Stimulated activated CD4-positive, alpha-beta T cell treated with anti-CD3 and anti-CD28 coated beads, Interleukin-12 subunit alpha, Interleukin-12 subunit beta, amount 100 ng/mL, for 4 hours (primary cell): ENCODE measurements around the gene DIP2A.
"Not testable (repeated sequence)": the region's sequence is repeated elsewhere in the genome, so short reads cannot be mapped to it uniquely, and the experiment has no call there.

Source experiments
- DNase-seq: peaks from one replicate; pipeline ENCODE4 v3.0.0-alpha.2; 2020

Gene DIP2A

DNA sequence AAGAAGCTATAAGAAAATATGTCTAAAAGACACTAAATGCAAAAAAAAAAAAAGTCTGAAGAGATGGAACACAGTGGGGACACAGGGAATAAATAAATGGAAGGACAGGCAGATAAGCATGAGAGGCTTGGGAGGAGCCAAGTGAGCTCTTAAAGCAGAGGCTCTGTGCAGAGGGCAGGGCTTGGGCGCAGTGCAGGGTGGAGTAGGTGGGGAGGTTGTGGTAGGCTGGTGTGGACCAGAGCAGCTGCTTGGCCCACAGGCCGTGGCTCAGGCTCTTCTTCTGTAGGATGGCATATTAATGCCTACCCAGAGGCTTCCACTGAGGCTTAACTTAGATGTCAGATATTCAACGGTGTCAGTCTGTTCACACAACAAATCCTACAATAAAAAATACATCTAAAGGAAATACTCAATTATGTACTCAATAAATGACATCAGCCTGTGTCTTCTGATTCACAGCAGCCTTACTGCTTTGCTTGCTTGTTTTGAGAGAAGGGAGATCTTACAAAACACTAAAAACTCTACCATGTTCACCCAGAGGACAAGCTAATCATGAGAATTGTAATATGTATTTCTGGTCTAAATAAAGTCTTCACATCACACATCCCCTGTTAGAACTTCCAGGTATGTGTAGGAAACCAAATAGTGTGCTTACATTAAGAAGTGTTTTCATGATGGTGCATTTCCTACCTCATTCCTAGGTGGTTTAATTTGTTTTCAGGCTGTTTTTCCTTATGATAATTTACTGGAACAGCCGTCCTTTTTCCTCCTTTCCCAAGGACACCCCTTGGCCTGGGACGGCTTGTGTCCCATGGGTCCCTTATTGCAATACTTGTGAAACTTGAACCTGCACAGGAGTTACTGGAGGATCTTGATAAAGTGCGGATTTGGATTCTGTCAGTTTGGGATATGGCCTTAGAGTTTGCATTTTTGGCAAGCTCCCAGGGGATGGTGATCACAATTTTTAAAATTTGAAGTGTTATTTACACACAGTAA is 24.9 kb downstream of the DIP2A start:
- DNase-seq = no peak

DNA sequence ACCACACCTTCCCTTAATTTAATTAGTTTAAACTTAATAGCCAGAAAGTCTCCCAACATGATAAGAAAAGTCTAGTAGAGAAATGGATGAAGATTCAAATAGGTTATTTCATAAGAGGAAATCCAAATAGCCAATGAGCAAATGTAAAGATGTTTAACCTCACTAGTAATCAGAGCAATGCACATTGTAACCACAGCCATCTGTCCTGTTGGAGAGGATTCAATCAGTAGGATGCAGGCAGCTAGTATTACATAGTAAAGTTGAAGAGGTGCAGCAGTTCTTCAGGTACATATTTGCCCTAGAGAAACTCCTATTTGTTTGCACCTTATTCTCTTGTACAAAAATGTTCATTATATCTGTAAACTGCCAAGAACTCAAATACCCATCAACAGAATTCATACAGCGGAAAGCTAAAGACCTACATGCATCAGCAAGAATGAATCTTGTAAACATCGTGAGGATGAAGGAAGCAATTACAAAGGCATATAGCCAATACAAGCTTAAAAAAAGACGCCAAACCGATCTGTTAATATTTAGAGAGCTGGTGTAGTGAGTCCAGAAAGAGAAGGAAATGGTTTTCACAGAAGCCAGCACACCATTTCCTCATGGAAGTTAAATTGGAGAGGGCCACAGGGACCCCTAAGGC is 27.9 kb downstream of the DIP2A start:
- DNase-seq = no peak

DNA sequence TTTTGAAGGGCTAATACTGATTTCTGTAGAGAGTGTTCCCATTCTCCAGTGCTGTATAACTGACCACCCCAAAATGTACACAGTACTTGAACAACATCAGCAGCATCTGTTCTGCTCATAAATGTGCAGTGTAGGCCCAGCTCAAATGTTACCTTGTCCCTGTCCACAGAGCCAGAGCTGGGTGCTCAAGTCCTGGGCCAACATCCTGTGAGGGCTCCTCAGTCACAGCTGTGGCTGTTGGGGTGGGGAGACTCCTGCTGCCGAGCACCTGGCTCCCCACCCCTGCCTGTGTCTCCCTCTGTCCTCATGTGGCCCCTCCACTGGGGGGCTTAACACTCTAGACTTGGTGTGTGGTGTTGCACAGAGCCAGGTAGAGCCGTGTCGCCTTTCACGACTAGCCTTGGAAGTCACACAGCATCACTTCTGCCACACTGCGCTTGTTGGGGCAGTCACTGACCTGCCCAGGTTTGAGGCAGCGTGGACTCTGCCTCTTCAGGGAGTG is 30.5 kb downstream of the DIP2A start:
- no peak for DNase-seq

DNA sequence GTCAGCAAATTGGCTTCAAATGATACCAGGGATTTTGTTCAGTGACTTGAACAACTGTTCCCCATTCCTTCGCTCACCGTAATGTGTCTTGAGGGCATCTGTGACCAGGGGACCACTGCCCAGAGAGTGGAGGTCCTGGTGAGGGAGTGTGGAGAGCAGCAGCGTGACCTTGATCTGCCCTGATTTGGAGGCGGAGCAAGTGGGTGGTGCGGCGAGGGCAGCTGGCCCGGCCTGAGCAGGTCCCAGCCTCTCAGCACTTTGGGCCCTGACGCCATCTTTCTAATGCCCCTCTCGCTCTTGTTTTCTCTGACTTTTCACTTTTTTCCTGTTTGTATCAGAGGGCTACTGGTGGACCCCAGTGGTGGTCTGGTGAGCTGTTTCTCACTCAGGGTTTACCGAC is 31.1 kb downstream of the DIP2A start:
- no peak for DNase-seq

DNA sequence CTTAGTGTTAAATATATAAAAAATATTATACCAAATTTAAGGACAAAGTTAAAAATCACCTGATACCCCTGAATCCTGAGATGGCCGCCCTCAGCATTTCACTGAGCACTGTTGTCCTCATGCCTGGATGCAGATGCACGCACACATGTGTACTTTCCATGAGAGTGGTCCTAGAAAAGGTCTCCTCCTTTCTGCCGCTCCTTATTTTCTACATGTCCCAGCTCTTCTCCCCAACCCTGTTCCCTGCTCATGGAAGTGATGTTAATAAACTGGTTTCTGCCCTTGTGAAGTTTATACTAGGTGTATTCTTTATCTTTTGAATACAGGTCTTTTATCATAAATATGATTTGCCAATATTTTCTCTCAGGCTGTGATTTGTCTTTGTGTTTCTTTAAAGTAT is 32.9 kb downstream of the DIP2A start:
- DNase-seq = no peak

DNA sequence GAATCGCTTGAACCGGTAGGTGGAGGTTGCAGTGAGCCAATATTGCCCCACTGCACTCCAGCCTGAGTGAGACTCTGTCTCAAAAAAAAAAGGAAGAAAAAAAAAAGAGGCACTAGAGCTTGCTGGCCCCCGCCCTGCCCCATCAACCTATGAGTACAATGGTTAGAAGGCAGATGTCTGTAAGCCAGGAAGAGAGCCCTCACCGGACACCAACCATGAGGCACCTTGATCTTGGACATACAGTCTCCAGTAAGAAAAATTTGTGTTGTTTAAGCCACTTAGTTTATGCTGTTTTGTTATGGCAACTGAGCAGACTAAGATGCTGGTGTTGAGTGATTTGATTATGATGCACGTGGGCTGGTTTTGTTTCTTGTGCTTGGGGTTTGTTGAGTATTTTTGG is 34.2 kb downstream of the DIP2A start:
- DNase-seq = no peak

DNA sequence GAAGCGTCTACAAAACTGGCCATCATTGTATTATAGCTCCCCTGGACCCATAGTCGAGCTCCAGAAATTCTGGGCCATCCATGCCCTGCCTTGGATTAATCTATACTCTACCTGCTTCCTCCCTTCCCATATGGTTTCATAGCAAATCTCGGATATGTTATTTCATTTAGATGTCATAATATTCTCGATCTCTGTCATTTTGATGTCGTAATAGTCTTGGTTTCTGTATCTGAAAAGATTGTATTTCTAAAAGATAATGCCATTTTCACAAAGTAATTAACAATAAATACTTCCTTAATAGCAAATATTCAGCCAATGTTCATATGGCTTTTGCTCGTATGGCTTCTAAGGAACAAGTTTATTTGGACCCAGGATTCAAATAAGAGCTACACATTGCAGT is 35.1 kb downstream of the DIP2A start:
- DNase-seq = no peak

DNA sequence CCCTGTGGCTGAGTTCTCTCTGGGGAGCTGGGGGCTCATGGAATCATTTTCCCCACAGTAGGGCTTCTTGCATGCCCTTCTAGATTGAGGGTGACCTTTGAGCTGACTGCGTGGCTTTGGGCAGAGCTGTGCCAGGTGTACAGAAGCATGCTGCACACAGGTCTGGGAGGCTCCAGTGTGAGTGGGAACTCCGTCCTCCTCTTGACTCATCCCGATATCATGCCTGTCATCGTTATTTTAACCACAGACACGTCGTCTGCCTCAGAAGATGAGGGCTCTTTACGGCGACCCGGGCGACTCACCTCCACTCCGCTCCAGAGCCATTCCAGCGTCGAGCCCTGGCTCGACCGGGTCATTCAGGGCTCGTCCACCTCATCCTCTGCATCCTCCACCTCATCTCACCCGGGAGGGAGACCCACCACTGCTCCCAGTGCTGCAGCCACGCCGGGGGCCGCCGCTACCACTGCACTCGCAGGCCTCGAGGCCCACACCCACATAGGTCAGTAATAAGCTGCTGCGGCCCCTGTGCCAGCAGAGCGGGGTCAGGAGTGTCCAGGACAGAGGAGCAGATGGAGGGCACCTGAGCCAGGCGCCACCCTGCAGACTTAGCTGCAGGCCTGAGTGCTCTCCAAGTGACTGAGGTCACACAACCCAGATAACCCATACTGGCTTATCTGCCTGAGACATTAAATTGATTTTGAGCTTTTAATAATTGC is 39.8 kb downstream of the DIP2A start:
- no peak for DNase-seq

DNA sequence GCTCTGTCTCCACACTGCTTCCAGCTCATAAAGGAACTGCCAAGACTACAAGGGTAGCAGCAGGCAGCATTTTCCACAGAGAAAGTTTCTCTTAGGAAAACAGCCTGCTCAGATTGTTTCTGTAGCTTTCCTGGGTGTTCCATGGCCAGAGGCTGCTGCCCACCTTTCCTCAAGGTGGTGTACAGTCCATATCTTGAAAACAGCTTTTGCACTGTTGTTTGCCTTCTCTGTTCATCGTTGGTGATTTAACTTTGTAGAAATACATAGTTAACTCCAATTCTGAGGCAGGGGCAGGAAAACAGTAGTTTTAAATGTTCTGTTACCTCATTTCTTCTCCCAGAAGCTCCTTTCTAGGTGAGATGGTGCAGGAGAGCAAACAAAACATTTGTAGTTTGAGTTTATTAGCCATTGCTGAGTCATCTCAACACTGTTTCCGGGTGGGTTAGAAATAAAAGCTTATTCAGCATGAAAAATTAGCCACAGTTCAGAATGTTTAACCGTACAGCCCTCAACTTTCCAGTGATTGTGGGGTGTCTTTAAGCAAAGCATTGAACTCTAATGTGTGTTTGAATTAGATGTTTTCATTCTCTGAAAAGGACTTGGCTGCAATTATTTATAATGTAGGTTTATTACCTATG is 41.7 kb downstream of the DIP2A start:
- DNase-seq = no peak

DNA sequence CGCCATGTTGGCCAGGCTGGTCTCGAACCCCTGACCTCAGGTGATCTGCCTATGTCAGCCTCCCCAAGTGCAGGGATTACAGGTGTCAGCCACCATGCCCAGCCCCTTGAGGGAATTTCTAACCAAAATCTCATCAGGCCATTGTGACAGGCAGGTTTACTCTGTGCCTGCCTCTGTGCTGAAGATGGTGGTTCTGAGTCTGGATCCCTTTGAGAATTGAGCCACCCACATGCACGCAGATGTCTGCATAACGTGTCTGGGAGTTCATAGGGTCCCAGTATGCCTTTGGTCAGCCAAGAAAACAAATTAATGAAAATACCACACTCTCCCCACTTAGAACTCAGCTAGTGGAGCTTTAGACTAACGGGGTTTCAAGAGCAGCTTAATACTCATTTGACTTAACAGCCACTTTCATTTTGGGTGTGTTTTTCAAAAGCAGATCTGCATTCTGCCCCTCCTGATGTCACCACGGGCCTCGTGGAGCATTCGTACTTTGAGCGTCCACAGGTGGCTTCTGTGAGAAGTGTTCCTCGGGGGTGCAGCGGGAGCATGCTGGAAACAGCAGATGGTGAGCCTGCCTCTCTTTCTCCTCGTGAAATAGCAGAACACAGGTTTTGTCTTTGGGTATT is 45.3 kb downstream of the DIP2A start:
- DNase-seq = no peak

DNA sequence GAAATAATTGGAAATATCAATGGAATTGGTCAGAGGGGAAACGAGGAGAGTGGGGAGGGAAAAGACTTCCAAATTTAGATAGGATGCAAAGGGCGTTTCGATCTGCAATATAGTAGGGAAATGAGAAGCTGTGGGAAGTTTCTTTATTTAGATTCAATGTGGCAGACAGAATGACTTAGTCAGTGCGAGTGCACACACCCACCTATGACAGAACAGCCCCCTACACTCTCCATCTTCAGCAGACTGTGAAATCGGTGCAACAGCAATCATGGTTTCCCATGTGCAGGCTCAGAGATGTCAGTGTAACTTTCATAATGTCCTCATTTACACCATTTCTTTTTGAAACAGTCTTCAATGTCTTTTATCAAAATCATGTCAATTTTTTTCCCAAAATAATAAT is 46.0 kb downstream of the DIP2A start:
- no peak for DNase-seq

DNA sequence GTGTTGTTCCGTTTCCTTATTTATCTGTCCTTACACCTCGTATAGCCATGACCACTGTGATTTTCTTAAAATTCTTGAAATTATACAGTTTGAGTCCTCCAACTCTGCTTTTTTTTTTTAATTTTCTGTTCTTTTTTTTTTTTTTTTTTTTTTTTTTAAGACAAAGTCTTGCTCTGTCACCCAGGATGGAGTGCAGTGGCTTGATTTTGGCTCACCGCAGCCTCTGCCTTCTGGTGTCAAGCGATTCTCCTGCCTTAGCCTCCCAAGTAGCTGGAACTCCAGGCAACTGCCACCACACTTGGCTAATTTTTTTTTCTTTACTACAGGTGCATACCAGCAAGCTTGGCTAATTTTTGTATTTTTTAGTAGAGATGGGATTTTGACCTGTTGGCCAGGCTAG is 48.9 kb downstream of the DIP2A start:
- DNase-seq = no peak

DNA sequence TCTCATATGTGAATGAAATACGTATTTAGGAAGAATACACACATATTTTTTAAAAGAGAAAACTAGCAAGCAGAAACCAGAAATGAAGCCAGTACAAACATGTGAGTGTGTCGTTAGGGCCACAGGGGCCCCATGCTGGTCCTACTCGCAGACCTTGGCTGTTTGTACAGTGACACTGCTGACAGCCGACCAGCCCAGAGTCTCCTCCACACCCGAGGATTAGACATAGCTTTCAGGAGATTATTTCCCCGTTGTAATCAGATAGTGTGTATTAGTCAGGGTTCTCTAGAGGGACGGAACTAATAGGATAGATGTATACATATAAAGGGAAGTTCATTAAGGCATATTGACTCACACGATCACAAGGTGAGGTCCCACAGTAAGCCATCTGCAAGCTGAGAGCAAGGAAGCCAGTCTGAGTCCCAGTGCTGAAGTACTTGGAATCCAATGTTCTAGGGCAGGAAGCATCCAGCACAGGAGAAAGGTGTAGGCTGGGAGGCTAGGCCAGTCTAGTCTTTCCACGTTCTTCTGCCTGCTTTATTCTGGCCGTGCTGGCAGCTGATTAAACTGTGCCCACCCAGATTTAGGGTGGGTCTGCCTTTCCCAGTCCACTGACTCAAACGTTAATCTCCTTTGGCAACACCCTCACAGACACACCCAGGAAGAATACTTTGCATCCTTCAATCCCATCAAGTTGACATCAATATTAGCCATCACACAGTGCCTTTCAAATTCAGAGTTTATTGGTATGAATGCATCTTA is 51.2 kb downstream of the DIP2A start:
- DNase-seq = no peak

DNA sequence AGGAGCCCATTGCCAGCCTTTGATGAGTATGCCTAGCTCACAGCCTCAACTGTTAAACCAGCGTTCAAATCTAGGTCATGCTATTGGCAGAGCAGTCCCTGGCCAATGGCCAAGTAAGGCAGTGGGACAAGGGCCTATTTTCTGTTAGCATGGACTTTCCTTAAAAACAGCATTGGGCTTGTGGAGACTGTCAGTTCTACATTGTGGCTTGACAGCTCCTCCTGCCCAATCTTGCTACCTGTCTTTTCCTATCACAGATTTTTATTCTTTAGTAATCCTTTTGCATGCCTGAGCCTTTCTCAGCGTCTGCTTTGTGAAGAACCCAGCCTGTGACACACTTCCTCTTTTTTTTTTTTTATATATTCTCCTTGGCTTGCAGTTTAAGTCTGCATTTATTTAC is 56.4 kb downstream of the DIP2A start:
- DNase-seq = no peak

DNA sequence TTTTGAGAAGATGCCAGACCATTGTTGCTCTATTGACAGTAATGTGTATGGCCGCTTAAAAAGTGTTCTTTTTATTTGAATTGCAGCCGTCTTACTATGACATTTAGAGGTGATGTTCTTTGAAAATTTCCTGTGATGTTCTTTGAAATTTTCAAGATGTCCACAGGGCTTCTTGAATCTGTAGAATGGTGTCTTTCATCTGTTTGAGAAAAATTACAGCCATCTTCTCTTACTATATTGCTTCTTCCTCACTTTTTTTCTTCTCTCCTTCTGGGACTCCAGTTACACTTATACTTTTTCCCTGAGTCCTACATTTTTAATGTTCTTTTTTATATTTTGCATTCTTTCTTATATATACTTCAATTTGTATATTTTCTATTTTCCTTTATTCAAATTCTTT is 57.4 kb downstream of the DIP2A start:
- no peak for DNase-seq

DNA sequence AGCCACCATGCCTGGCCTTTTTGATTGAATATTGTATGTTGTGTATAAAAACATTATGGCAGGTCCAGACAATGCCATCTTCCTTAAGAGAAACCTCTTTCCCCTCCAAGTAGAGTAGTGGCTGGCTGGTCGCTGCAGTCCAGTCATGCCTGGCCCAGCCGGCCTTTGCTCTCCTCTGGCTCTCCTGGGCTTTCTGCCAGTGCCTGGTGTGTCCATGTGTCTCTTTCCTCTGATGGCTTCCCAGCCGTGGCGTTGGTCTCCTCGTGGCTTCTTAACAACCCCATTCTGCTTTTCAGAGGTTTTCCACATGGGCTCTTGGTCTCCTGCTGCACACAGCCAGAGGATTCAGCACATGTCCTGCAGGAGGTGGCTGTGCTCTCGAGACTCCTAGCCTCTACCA is 58.7 kb downstream of the DIP2A start:
- no peak for DNase-seq

DNA sequence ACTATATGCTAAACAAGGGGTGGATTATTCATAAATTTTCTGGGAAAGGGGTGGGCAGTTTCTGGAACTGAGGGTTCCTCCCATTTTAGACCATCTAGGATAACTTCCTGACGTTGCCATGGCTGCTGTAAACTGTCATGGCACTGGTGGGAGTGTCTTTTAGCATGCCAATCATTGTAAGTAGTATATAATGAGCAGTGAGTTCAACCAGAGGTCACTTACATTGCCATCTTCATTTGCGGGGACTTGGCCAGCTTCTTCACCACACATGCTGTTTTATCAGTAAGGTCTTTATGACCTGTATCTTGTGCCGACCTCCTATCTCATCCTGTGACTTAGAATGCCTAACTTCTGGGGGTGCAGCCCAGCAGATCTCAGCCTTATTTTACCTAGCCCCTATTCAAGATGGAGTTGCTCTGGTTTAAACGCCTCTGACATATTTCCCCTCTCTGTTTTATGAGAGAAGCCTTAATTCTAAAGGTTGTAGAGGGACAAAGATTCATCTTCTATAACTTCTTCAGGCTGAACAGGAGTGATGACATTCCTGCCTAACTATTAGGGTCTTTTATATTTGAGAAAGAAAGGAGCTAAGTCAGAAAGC is 60.4 kb downstream of the DIP2A start:
- DNase-seq = no peak

DNA sequence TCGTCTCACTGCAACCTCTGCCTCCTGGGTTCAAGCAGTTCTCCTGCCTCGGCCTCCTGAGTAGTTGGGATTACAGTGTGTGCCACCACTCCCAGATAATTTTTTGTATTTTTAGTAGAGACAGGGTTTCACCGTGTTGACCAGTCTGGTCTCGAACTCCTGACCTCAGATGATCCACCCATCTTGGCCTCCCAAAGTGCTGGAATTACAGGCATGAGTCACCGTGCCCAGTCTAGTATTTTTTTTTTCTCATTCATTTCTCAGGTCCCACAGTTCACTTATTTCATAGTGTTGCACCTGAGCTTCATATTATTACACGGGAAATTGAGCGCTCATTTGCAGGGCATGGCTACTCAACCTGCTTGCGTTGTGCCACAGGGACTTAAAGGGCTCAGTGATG is 68.7 kb downstream of the DIP2A start:
- DNase-seq = not testable (repeated sequence)

DNA sequence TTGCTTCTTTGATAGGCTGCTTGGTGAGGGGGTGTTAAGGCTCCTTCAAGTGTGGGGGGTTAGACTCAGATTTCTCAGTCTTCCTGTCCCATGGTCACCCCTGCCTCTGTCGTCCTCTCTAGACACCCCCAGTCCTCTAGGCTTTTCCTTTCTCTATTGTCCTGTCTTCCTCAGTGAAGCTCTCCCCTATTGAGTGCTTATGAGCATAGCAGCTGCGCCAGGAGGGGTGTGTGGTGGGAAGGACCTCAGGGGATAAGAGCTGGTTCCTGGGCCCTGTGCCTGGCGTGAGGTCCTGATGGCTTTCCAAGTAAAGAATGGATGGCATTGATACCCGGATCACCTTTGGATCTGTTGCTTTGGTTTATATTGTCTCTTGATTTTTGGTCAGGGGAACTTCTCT is 69.1 kb downstream of the DIP2A start:
- no peak for DNase-seq

DNA sequence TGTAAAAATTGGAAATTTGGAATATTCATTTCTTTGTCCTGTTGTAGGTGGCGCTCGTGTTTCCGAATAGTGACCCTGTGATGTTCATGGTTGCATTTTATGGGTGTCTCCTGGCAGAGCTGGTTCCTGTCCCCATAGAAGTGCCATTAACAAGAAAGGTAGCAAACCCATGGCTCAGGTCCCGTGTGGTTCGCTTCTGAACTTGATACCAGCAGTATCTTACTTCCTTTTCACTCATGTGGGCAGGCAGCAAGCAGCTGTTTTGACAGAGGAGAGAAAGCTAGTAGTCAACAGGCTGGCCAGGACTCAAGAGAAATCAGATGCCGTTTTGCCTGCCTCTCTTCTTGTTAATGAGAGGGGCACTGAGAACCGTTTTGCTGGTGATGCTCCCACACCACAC is 73.4 kb downstream of the DIP2A start:
- no peak for DNase-seq

DNA sequence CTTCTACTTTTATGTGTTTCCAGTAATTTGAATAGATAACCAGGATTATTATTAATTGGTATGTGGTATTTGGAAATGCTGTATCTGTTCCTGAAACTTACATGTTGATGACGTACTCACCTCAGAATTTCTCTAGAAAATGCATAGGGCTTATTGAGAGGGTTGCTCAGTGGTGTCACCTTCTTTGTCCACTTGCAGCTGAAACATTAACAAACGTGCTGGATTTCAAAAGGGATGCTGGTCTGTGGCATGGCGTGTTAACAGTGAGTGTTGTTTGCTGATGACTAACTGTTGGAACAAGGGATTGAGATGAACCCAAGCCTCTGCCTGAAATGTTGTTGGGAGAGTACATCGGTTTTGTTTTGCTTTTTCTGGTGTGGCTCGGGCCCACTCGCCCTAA is 78.3 kb downstream of the DIP2A start:
- no peak for DNase-seq
